Pancreas (tissue), 10 donors: ENCODE results near the gene PARD3B. TPM values are rescaled to one million over a fixed set of nuclear protein-coding genes. Genes with fewer than 3 reads are reported as not detected.

Source experiments
- ATAC-seq, 4 donors: fragments of 200-7000 bp; cut with Tn5 transposase; one replicate each; pipeline versions ENCODE4 v1.8.0 to v1.9.1; 2020; ENCODE audit warnings: mild to moderate bottlenecking in 4 of 4, moderate library complexity in 4 of 4
- DNase-seq, 6 donors: peaks; one replicate each; pipeline ENCODE4 v3.0.0-alpha.2; 2020
- FAIRE-seq: peaks from 2 replicates; lab custom pipeline; 2012; peaks lifted over from hg19 to GRCh38; lab: Jason Lieb, UNC
- H3K27ac ChIP-seq, 4 donors: fragments of 200-600 bp; sonication (generic); 1 replicate in 3 of 4; 2 replicates in 1 of 4; pipeline versions ENCODE4 v1.5.0 to v1.8.0; 2020
- H3K27me3 ChIP-seq, 4 donors: fragments of 200-600 bp; one replicate each; pipeline ENCODE4 v1.8.0; 2021
- H3K36me3 ChIP-seq, 3 donors: fragments of 200-600 bp; sonication (generic) in 1 of 3; one replicate each; pipeline versions ENCODE4 v1.5.0 to v1.8.0; 2020 to 2021
- H3K4me1 ChIP-seq, 3 donors: fragments of 200-600 bp; one replicate each; pipeline ENCODE4 v1.8.0; 2021
- H3K4me3 ChIP-seq, 4 donors: fragments of 200-600 bp; sonication (generic) in 2 of 4; one replicate each; pipeline versions ENCODE4 v1.5.0 to v1.8.0; 2020 to 2021
- H3K9me3 ChIP-seq, 4 donors: fragments of 200-600 bp; one replicate each; pipeline ENCODE4 v1.8.0; 2021
- CTCF ChIP-seq, 4 donors: fragments of 200-600 bp; sonication (generic) in 3 of 4; IDR thresholded peaks; one replicate each; pipeline versions ENCODE4 v1.5.0 to v1.8.0; 2021; ENCODE audit warnings: antibody characterized with exemption in 4 of 4
- WGBS, 2 donors: extraction: QIAGEN DNeasy Blood & Tissue Kit; methylation state at CpG; one replicate each; pipeline ENCODE4 v1.1.7; 2013; 5-methylcytosine and 5-hydroxymethylcytosine counted together
- intact Hi-C, 3 donors: fragments of 100-400 bp; cut with DNase I; formaldehyde crosslinking; loops; one replicate each; pipeline versions ENCODE4 v1.11.1 to v1.14.2; 2022
- polyA plus RNA-seq, 2 donors: library from polyadenylated mRNA; stranded (reverse); fragments of 200-250 nt; gene quantifications; one replicate each; pipeline ENCODE4 v1.2.3, GENCODE V29; 2013
- total RNA-seq, 6 donors: library from RNA; stranded (reverse); fragmentation: NEBNext Ultra II Directional in 4 of 6; extraction: Animal tissue kit (Norgen Biotek cat#: 25700) in 4 of 6; gene quantifications; one replicate each; pipeline versions ENCODE4 v1.2.1 to v1.2.4, GENCODE V29; 2021 to 2023
- donor health status: healthy with polysubstance abuse.
- donor health status: DM: no; HTN: no; CAD: no; lungs with moderate emphysema.
- donor health status: DM: no; HTN: no; CAD: no.
- donor health status: control.
- donor health status: control.
- donor health status: Bipolar disorder and iron deficiency.
- donor health status: DM: yes; HTN: yes; CAD: no.
- donor health status: DM: no; HTN: no; CAD: no.
- donor health status: DM: no; HTN: no; CAD: no.
- donor health status: DM: yes; HTN: yes; CAD: no.

Gene PARD3B
- total and polyA plus RNA-seq, 8 donors = 2.8 to 21.5 (median 12.7) TPM

- no peak for DNase-seq
- no peaks in the 10 kb centered on the region for H3K27me3 ChIP-seq
- FAIRE-seq = no peak
- intact Hi-C loops = no loop called here
- no peaks in the 10 kb centered on the region for H3K4me1 ChIP-seq
- ATAC-seq = no peak
- no peak for TF ChIP-seq CTCF (IDR thresholded peaks at IDR 0.05)
- H3K36me3 ChIP-seq = no peaks in the 10 kb centered on the region
- no peaks in the 10 kb centered on the region for H3K9me3 ChIP-seq
- H3K4me3 ChIP-seq = no peak overlapping the region
- 89% methylated on average over 6 of the region's 6 CpGs for WGBS, 2 donors
- no peak overlapping the region for H3K27ac ChIP-seq
Observed at GRCh38 chr2:205366336-205367060, 821.2 kb downstream of the PARD3B start.

DNA sequence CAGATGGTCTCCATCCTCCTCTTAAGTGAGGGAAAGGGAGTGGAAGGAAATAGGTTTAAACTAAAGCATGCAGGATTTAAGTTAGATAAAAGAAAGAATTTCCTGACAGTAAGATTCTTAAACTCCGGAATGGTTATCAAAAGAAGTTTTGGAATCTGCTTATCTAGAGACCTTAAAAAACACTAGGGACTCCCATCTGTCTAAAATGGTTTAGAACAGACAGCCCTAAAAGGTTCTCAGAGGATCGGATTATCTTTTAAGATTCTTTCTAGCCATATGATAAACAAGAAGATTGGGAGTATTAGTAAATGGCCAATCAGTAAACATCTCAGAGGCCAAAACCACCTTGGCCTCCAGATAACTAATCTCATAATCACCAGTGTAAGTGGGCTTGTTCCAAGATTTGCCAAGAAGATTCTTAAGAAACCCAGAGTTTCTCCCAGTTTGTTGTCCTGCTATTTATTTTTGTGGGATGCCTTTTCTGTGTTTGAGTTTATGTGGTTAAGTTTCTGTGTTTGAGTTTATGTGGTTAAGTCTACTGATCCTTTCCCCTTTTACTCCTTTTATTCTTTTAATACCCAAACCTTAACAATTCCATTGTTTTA, 822.2 kb downstream of the PARD3B start:
- Histone ChIP-seq H3K27ac (no peak overlapping the region), H3K9me3 (no peaks in the 10 kb centered on the region), H3K4me1 (no peaks in the 10 kb centered on the region), H3K36me3 (no peaks in the 10 kb centered on the region), H3K4me3 (no peak overlapping the region), H3K27me3 (no peaks in the 10 kb centered on the region)
- 83 to 93% methylated on average over 2 of the region's 2 CpGs for WGBS, 2 donors
- ATAC-seq = no peak
- intact Hi-C loops = no loop called here
- no peak for FAIRE-seq
- no peak for TF ChIP-seq CTCF (IDR thresholded peaks at IDR 0.05)
- DNase-seq = no peak

- no peak for FAIRE-seq
- H3K27ac ChIP-seq = no peak overlapping the region
- no peak for TF ChIP-seq CTCF (IDR thresholded peaks at IDR 0.05)
- H3K36me3 ChIP-seq = no peaks in the 10 kb centered on the region
- no peaks in the 10 kb centered on the region for H3K9me3 ChIP-seq
- WGBS, 2 donors = 38 to 57% methylated on average over 1 of the region's 1 CpG
- ATAC-seq = no peak
- H3K4me3 ChIP-seq = no peak overlapping the region
- DNase-seq = no peak
- no peaks in the 10 kb centered on the region for H3K27me3 ChIP-seq
- intact Hi-C loops = no loop called here
- no peaks in the 10 kb centered on the region for H3K4me1 ChIP-seq
Observed at GRCh38 chr2:205369813-205370212, 824.5 kb downstream of the PARD3B start.

DNA sequence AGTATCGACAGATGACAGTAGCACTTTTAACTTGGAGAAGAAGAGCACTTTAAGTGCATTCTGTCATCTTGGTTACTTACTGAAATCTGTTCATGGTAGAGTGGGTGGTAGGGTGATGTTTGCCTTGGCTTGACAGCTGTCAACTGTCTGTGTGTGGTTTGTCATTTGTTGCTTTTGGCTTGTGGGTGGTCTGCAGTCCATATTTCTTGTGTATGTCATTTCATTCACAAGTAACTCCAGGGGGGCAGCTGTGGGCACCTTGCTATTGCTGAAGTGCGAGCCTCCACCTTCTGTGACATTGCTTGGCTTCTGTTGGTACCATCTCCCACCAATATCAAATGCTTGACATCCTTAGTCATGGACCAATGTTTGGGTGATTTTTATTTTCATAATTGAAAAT, 825.5 kb downstream of the PARD3B start:
- Histone ChIP-seq H3K4me3 (no peak overlapping the region), H3K27me3 (no peaks in the 10 kb centered on the region), H3K9me3 (no peaks in the 10 kb centered on the region), H3K27ac (no peak overlapping the region), H3K4me1 (no peaks in the 10 kb centered on the region), H3K36me3 (no peaks in the 10 kb centered on the region)
- intact Hi-C loops = no loop called here
- ATAC-seq = no peak
- TF ChIP-seq CTCF (IDR thresholded peaks at IDR 0.05) = no peak
- WGBS, 2 donors = 98 to 99% methylated on average over 2 of the region's 2 CpGs
- no peak for FAIRE-seq
- no peak for DNase-seq

GRCh38 chr2:205372141-205372540, 826.9 kb downstream of the PARD3B start:
- no peak for TF ChIP-seq CTCF (IDR thresholded peaks at IDR 0.05)
- Histone ChIP-seq H3K9me3 (no peaks in the 10 kb centered on the region), H3K4me3 (no peak overlapping the region), H3K27ac (no peak overlapping the region), H3K36me3 (no peaks in the 10 kb centered on the region), H3K27me3 (no peaks in the 10 kb centered on the region), H3K4me1 (no peaks in the 10 kb centered on the region)
- ATAC-seq (no peak), DNase-seq (no peak), FAIRE-seq (no peak)
- intact Hi-C loops = no loop called here
